K562 (cell line): ENCODE measurements around the gene CCDC141. TPM values are rescaled to one million over a fixed set of nuclear protein-coding genes. Genes with fewer than 3 reads are reported as not detected.
A peak's percentile ranks its signal among the peaks of the same experiment; 100 is the strongest.

Source experiments
- ATAC-seq: fragments of 200-7000 bp; cut with Tn5 transposase; 3 replicates; pipeline ENCODE4 v1.9.1; 2020; ENCODE audit warnings: moderate library complexity
- BruUV-seq: library from RNA; stranded (reverse); fragments of 400-500 nt; replicated peaks from 2 replicates; lab custom pipeline; 2021; lab: Mats Ljungman, UMichigan
- CTCF ChIA-PET: fragments of 300-600 bp; formaldehyde crosslinking; extraction: SDS; loops from one replicate; lab custom pipeline; 2021; ENCODE audit warnings: low intra/inter-chr PET ratio; lab: Yijun Ruan, JAX
- POLR2A ChIA-PET: fragments of 300-600, 350-650 bp; sonication (Branson Sonifier 250); formaldehyde crosslinking; extraction: SDS; loops from one replicate; lab custom pipeline; 2021; ENCODE audit warnings: antibody characterized with exemption, inconsistent platforms; lab: Yijun Ruan, JAX
- DNase-seq, 4 experiments: peaks; one replicate each; pipeline versions ENCODE4 v3.0.0 to v3.0.0-alpha.2; 2011 to 2018; ENCODE audit warnings: low spot score in 3 of 4, mixed read lengths in 3 of 4; ENCODE audit errors: extremely low read depth in 1 of 4
- FAIRE-seq: peaks from 2 replicates; lab custom pipeline; 2011; peaks lifted over from hg19 to GRCh38; lab: Jason Lieb, UNC
- H2AFZ ChIP-seq: 2 replicates; pipeline ENCODE4 v1.6.0; 2011; ENCODE audit warnings: low read depth, low read length, control low read depth, inconsistent platforms
- H3K27ac ChIP-seq: fragments of 200-600 bp; 3 replicates; pipeline ENCODE4 v1.8.0; 2011; ENCODE audit warnings: low read depth, mild to moderate bottlenecking, control low read depth, inconsistent platforms, low read length, moderate library complexity, mixed read lengths; ENCODE audit errors: extremely low read depth
- H3K27me3 ChIP-seq, 2 experiments: fragments of 300-600 bp in 1 of 2; 2 replicates in 1 of 2; 3 replicates in 1 of 2; pipeline versions ENCODE4 v1.6.0 to v1.8.0; 2011; ENCODE audit warnings: inconsistent platforms in 2 of 2, low read length in 2 of 2, mild to moderate bottlenecking in 1 of 2, mixed read lengths in 1 of 2, moderate library complexity in 1 of 2; ENCODE audit not compliant: control insufficient read depth in 2 of 2, insufficient read depth in 2 of 2
- H3K36me3 ChIP-seq: fragments of 300-600 bp; 3 replicates; pipeline ENCODE4 v1.8.0; 2011; ENCODE audit warnings: mild to moderate bottlenecking, low read length, inconsistent platforms; ENCODE audit not compliant: control insufficient read depth, insufficient read depth
- H3K4me1 ChIP-seq, 2 experiments: fragments of 200-600 bp in 1 of 2; replicated peaks in 1 of 2; 2 replicates in 1 of 2; 3 replicates in 1 of 2; pipeline versions ENCODE4 v1.5.1 to v1.8.0; 2011; ENCODE audit warnings: inconsistent platforms in 2 of 2, low read length in 2 of 2, mild to moderate bottlenecking in 1 of 2, mixed read lengths in 1 of 2, moderate library complexity in 1 of 2; ENCODE audit not compliant: control insufficient read depth in 2 of 2, insufficient read depth in 2 of 2
- H3K4me2 ChIP-seq: 2 replicates; pipeline ENCODE4 v1.6.1; 2011; ENCODE audit warnings: low read length, control low read depth, inconsistent platforms, mixed read lengths; ENCODE audit not compliant: insufficient read depth
- H3K4me3 ChIP-seq: fragments of 200-600 bp; sonication (generic), shearing (Covaris generic); 2 replicates; pipeline ENCODE4 v1.5.1; 2016; ENCODE audit warnings: control low read depth, inconsistent platforms
- H3K79me2 ChIP-seq: fragments of 200-600 bp; 3 replicates; pipeline ENCODE4 v1.8.0; 2011; ENCODE audit warnings: low read length, inconsistent platforms; ENCODE audit not compliant: control insufficient read depth, insufficient read depth
- H3K9ac ChIP-seq, 2 experiments: 2 replicates each; pipeline versions ENCODE4 v1.6.0 to v1.6.1; 2011; ENCODE audit warnings: low read depth in 2 of 2, low read length in 2 of 2, control low read depth in 1 of 2, inconsistent platforms in 1 of 2, mild to moderate bottlenecking in 1 of 2, mixed read lengths in 1 of 2; ENCODE audit not compliant: insufficient read depth in 1 of 2
- H3K9me1 ChIP-seq: one replicate; pipeline ENCODE4 v1.6.0; 2011; ENCODE audit warnings: inconsistent platforms, mild to moderate bottlenecking, low read length, moderate library complexity; ENCODE audit not compliant: control insufficient read depth, insufficient read depth
- H3K9me3 ChIP-seq: replicated peaks from 2 replicates; pipeline ENCODE4 v1.5.1; 2011; ENCODE audit warnings: low read depth, low read length, inconsistent platforms; ENCODE audit not compliant: control insufficient read depth, insufficient read depth
- H4K20me1 ChIP-seq: replicated peaks from 2 replicates; pipeline ENCODE4 v1.6.1; 2011; ENCODE audit warnings: low read length, inconsistent platforms, mixed read lengths; ENCODE audit not compliant: control insufficient read depth, insufficient read depth
- CBFA2T2 ChIP-seq: fragments of 450-650 bp; conservative IDR thresholded peaks from 2 replicates; pipeline ENCODE4 v1.6.1; 2017; ENCODE audit warnings: mild to moderate bottlenecking
- CGGBP1 ChIP-seq: fragments of 250-450 bp; sonication (Bioruptor Pico); IDR thresholded peaks from 2 replicates; pipeline ENCODE4 v1.9.0; 2021; ENCODE audit warnings: mild to moderate bottlenecking
- GTF3C2 ChIP-seq: IDR thresholded peaks from 3 replicates; pipeline ENCODE4 v1.6.1; 2011; ENCODE audit warnings: borderline replicate concordance, mild to moderate bottlenecking, moderate library complexity; ENCODE audit not compliant: insufficient read length; ENCODE audit errors: extremely low read depth
- HMG20B ChIP-seq: fragments of 250-450 bp; sonication (Bioruptor Pico); IDR thresholded peaks from 2 replicates; pipeline ENCODE4 v1.5.0; 2021; ENCODE audit warnings: mild to moderate bottlenecking
- NUFIP1 ChIP-seq: fragments of 450-650 bp; IDR thresholded peaks from 2 replicates; pipeline ENCODE4 v1.6.1; 2018; ENCODE audit not compliant: partially characterized antibody
- PKNOX1 ChIP-seq: fragments of 450-650 bp; IDR thresholded peaks from 2 replicates; pipeline ENCODE4 v1.6.1; 2016
- POLR2G ChIP-seq: fragments of 200-400 bp; formaldehyde crosslinking; IDR thresholded peaks from 2 replicates; pipeline ENCODE4 v1.6.1; 2017; ENCODE audit warnings: low read depth, mild to moderate bottlenecking, antibody characterized with exemption, low read length, moderate library complexity
- RAD51 ChIP-seq: fragments of 450-650 bp; IDR thresholded peaks from 2 replicates; pipeline ENCODE4 v1.7.1; 2016; ENCODE audit warnings: low read depth, mild to moderate bottlenecking, borderline replicate concordance
- ZNF124 ChIP-seq: sonication (generic); formaldehyde crosslinking; IDR thresholded peaks from 2 replicates; pipeline ENCODE4 v1.8.1; 2022; ENCODE audit warnings: missing genetic modification reagents
- ZNF354B ChIP-seq: fragments of 250-450 bp; sonication (Bioruptor Pico); IDR thresholded peaks from 2 replicates; pipeline ENCODE4 v1.4.0; 2020
- ZNF696 ChIP-seq: fragments of 250-450 bp; sonication (Bioruptor Pico); conservative IDR thresholded peaks from 2 replicates; pipeline ENCODE4 v1.4.0; 2020; ENCODE audit warnings: mild to moderate bottlenecking, moderate library complexity
- WGBS: fragments of 100-300 bp; shearing (Covaris generic); methylation state at CpG from one replicate; pipeline ENCODE4 v1.1.6; 2016; ENCODE audit warnings: low coverage, mixed read lengths; ENCODE audit not compliant: insufficient coverage; ENCODE audit errors: missing lambda C conversion rate; 5-methylcytosine and 5-hydroxymethylcytosine counted together
- in situ Hi-C: fragments of 300-500 bp; cut with MboI; formaldehyde crosslinking; loops from 4 replicates; pipeline ENCODE4 v1.15.0; 2018; ENCODE audit warnings: inconsistent platforms, mixed read lengths
- intact Hi-C: fragments of 100-400 bp; cut with micrococcal nuclease; formaldehyde crosslinking; loops from 2 replicates; pipeline ENCODE4 v1.14.2; 2022
- polyA plus RNA-seq, 8 experiments: library from polyadenylated mRNA; depleted of rRNA in 4 of 8; stranded (reverse) in 5 of 8; unstranded in 3 of 8; fragments of >200 nt; fragmentation: Nextera tagmentation in 2 of 8; fragmentation: Illumina TruSeq in 1 of 8; extraction: Ambion mirVana in 2 of 8; extraction: Trizol in 1 of 8; gene quantifications; 2 replicates each; pipeline versions ENCODE4 v1.2.1 to v1.2.3, GENCODE V29; 2011 to 2014; ENCODE audit warnings: inconsistent platforms in 1 of 8, missing spikeins in 1 of 8
- total RNA-seq, 7 experiments: library from RNA; depleted of rRNA in 6 of 7; stranded (reverse); fragments of >200 nt in 6 of 7; fragmentation: Illumina TruSeq in 2 of 7; extraction: Trizol in 2 of 7; gene quantifications; 2 replicates each; pipeline versions ENCODE4 v1.2.1 to v1.2.3, GENCODE V29; 2011 to 2021; ENCODE audit warnings: low replicate concordance in 1 of 7

The CCDC141 gene
- total and polyA plus RNA-seq, 9 of the 15 experiments (the other 6 are each of a cell fraction or from before 2014, with no cell fraction given) = 0.09 TPM; not detected in 8

- POLR2A ChIA-PET = no interaction called here
- FAIRE-seq (no peak), ATAC-seq (no peak; the same call in 1 of the 3 replicates), DNase-seq (no peak)
- H3K4me2 ChIP-seq = no peak within 1 kb of the TSS
- H3K4me3 ChIP-seq = no peak within 1 kb of the TSS
- no peaks in the 10 kb centered on the region for H4K20me1 ChIP-seq
- no peak within 1 kb of the TSS for H3K27ac ChIP-seq
- H3K27me3 ChIP-seq = no peaks in the 10 kb centered on the region
- H3K4me1 ChIP-seq = no peaks in the 10 kb centered on the region; a peak in 1 of 5 replicates
- no peak within 1 kb of the TSS for H2AFZ ChIP-seq
- BruUV-seq = no TSS peak
- in situ Hi-C loops (no loop called here), intact Hi-C loops (no loop called here)
- no peaks in the 10 kb centered on the region for H3K79me2 ChIP-seq
- no peak for TF ChIP-seq CBFA2T2
- peak; percentile 59 for TF ChIP-seq PKNOX1
- H3K9me1 ChIP-seq = no peaks in the 10 kb centered on the region
- H3K9ac ChIP-seq = no peak within 1 kb of the TSS
- H3K36me3 ChIP-seq = no peaks in the 10 kb centered on the region
- CTCF ChIA-PET = no interaction called here
- no peaks in the 10 kb centered on the region for H3K9me3 ChIP-seq
- under 1% methylated on average over 10 of the region's 10 CpGs for WGBS
Measured at GRCh38 chr2:178807227-178808008, 242.5 kb downstream of the CCDC141 start, which contains the start of gene TTN. TSS of gene TTN (minus strand) at chr2:178807423. CDS start at chr2:178804642, 2,781 bp downstream.

GRCh38 chr2:178806543-178806942, 243.4 kb downstream of the CCDC141 start:
- Histone ChIP-seq H3K9me3 (no peaks in the 10 kb centered on the region), H3K27ac (no peak overlapping the region), H3K4me1 (no peaks in the 10 kb centered on the region; a peak in 1 of 5 replicates), H4K20me1 (no peaks in the 10 kb centered on the region), H3K9ac (no peak overlapping the region), H3K79me2 (no peaks in the 10 kb centered on the region), H2AFZ (no peak overlapping the region), H3K4me3 (no peak overlapping the region), H3K4me2 (no peak overlapping the region), H3K27me3 (0 out of 5 replicates have a peak, but pooled peaks cover 0 to 3% of the 10 kb centered on the region in 2 experiments), H3K9me1 (no peaks in the 10 kb centered on the region), H3K36me3 (no peaks in the 10 kb centered on the region)
- DNase-seq (no peak), FAIRE-seq (no peak), ATAC-seq (no peak)
- intact Hi-C loops = no loop called here
- CTCF ChIA-PET = no interaction called here
- POLR2A ChIA-PET = no interaction called here
- 0% methylated on average over 1 of the region's 1 CpG for WGBS
- in situ Hi-C loops = no loop called here
- BruUV-seq = no TSS peak
- TF ChIP-seq ZNF696 (CRISPR knock-in tag) (no peak), ZNF354B (CRISPR knock-in tag) (no peak), CGGBP1 (CRISPR knock-in tag) (no peak), ZNF124 (no peak), POLR2G (no peak), RAD51 (no peak), GTF3C2 (no peak), NUFIP1 (no peak), HMG20B (CRISPR knock-in tag) (no peak)
